Hepatocyte (in vitro differentiated cells): ENCODE data around the gene RNF175. TPM values are rescaled to one million over a fixed set of nuclear protein-coding genes. Genes with fewer than 3 reads are reported as not detected.

ENCODE experiments used
- DNase-seq: peaks from one replicate; pipeline ENCODE4 v3.0.0-alpha.2; 2016; ENCODE audit warnings: low spot score
- H2AFZ ChIP-seq: fragments of 200-600 bp; sonication (generic); 2 replicates; pipeline ENCODE4 v1.6.0; 2016; ENCODE audit warnings: antibody characterized with exemption, mild to moderate bottlenecking
- H3K27ac ChIP-seq: fragments of 200-600 bp; sonication (generic); 2 replicates; pipeline ENCODE4 v1.5.1; 2016; ENCODE audit warnings: mild to moderate bottlenecking
- H3K27me3 ChIP-seq: fragments of 200-600 bp; sonication (generic); 2 replicates; pipeline ENCODE4 v1.6.1; 2016
- H3K36me3 ChIP-seq: fragments of 200-600 bp; sonication (generic); replicated peaks from 2 replicates; pipeline ENCODE4 v1.5.1; 2016; ENCODE audit warnings: low read depth; ENCODE audit not compliant: insufficient read depth
- H3K4me1 ChIP-seq: fragments of 200-600 bp; sonication (generic); 2 replicates; pipeline ENCODE4 v1.5.1; 2016; ENCODE audit warnings: mild to moderate bottlenecking, moderate library complexity; ENCODE audit not compliant: insufficient read depth
- H3K4me2 ChIP-seq: fragments of 200-600 bp; sonication (generic); 2 replicates; pipeline ENCODE4 v1.6.0; 2016
- H3K4me3 ChIP-seq: fragments of 200-600 bp; sonication (generic); 2 replicates; pipeline ENCODE4 v1.5.1; 2016; ENCODE audit warnings: mild to moderate bottlenecking
- H3K79me2 ChIP-seq: fragments of 200-600 bp; sonication (generic); 2 replicates; pipeline ENCODE4 v1.6.0; 2017; ENCODE audit warnings: mild to moderate bottlenecking
- H3K9me2 ChIP-seq: fragments of 200-600 bp; sonication (generic); replicated peaks from 2 replicates; pipeline ENCODE4 v1.6.0; 2017; ENCODE audit warnings: mild to moderate bottlenecking; ENCODE audit not compliant: insufficient read depth
- H3K9me3 ChIP-seq: fragments of 200-600 bp; sonication (generic); 2 replicates; pipeline ENCODE4 v1.5.1; 2016; ENCODE audit warnings: low read depth, mild to moderate bottlenecking
- H4K20me1 ChIP-seq: fragments of 200-600 bp; sonication (generic); 2 replicates; pipeline ENCODE4 v1.6.0; 2016; ENCODE audit warnings: mild to moderate bottlenecking; ENCODE audit not compliant: insufficient read depth, poor library complexity, severe bottlenecking
- CTCF ChIP-seq: fragments of 200-600 bp; sonication (generic); IDR thresholded peaks from 2 replicates; pipeline ENCODE4 v1.5.1; 2016; ENCODE audit warnings: antibody characterized with exemption, mild to moderate bottlenecking; ENCODE audit not compliant: poor library complexity
- EZH2 ChIP-seq: fragments of 200-600 bp; sonication (generic); IDR thresholded peaks from 2 replicates; pipeline ENCODE4 v1.6.1; 2016; ENCODE audit warnings: antibody characterized with exemption, mild to moderate bottlenecking, borderline replicate concordance
- EZH2phosphoT487 ChIP-seq: fragments of 200-600 bp; sonication (generic); IDR thresholded peaks from one replicate; pipeline ENCODE4 v1.6.1; 2018; ENCODE audit warnings: antibody characterized with exemption, mild to moderate bottlenecking, low read depth, moderate library complexity; ENCODE audit not compliant: unreplicated experiment, severe bottlenecking
- WGBS: methylation state at CpG from one replicate; pipeline ENCODE4 v1.1.6; 2016; ENCODE audit warnings: low lambda C conversion rate; ENCODE audit errors: missing lambda C conversion rate; 5-methylcytosine and 5-hydroxymethylcytosine counted together
- polyA plus RNA-seq: library from polyadenylated mRNA; unstranded; fragments of >200 nt; fragmentation: Nextera tagmentation; extraction: Ambion mirVana; gene quantifications from 2 replicates; pipeline ENCODE4 v1.2.1, GENCODE V29; 2016
- total RNA-seq: library from RNA; depleted of rRNA; stranded (reverse); fragments of >200 nt; gene quantifications from 2 replicates; pipeline ENCODE4 v1.2.3, GENCODE V29; 2014

RNF175 gene
- total and polyA plus RNA-seq, 2 experiments from 2014 or later, result 2.1 to 2.8 TPM

- H3K36me3 ChIP-seq, result no peaks in the 10 kb centered on the region
- no peaks in the 10 kb centered on the region for H3K79me2 ChIP-seq
- H3K9me2 ChIP-seq, result no peaks in the 10 kb centered on the region
- DNase-seq, result no peak
- H2AFZ ChIP-seq, result no peak overlapping the region
- H3K27me3 ChIP-seq, result peaks cover 2% of the 10 kb centered on the region
- H3K9me3 ChIP-seq, result no peaks in the 10 kb centered on the region
- H3K4me2 ChIP-seq, result no peak overlapping the region
- no peak overlapping the region for H3K27ac ChIP-seq
- 96% methylated on average over 6 of the region's 6 CpGs for whole genome bisulfite sequencing
- no peaks in the 10 kb centered on the region for H4K20me1 ChIP-seq
- H3K4me3 ChIP-seq, result no peak overlapping the region
- H3K4me1 ChIP-seq, result peaks cover 11% of the 10 kb centered on the region
- TF ChIP-seq EZH2phosphoT487 (no peak), EZH2 (no peak), CTCF (no peak)
Observed at GRCh38 chr4:153766758-153767157, 6.9 kb upstream of the RNF175 start.

GRCh38 chr4:153765894-153766293, 6.1 kb upstream of the RNF175 start:
- Histone ChIP-seq H3K4me3 (no peak overlapping the region), H3K4me2 (no peak overlapping the region), H3K27ac (no peak overlapping the region), H3K27me3 (peaks cover 6% of the 10 kb centered on the region), H3K79me2 (no peaks in the 10 kb centered on the region), H3K9me2 (no peaks in the 10 kb centered on the region), H3K9me3 (no peaks in the 10 kb centered on the region), H3K36me3 (no peaks in the 10 kb centered on the region), H2AFZ (no peak overlapping the region), H3K4me1 (peaks cover 11% of the 10 kb centered on the region), H4K20me1 (no peaks in the 10 kb centered on the region)
- 94% methylated on average over 8 of the region's 8 CpGs for WGBS
- TF ChIP-seq EZH2phosphoT487, result no peak
- no peak for TF ChIP-seq CTCF
- DNase-seq, result no peak

- Histone ChIP-seq H3K4me3 (no peak overlapping the region), H4K20me1 (no peaks in the 10 kb centered on the region), H3K79me2 (no peaks in the 10 kb centered on the region), H2AFZ (no peak overlapping the region), H3K36me3 (no peaks in the 10 kb centered on the region), H3K27ac (peak overlapping the region; percentile 63), H3K9me3 (no peaks in the 10 kb centered on the region), H3K27me3 (peaks cover 17% of the 10 kb centered on the region), H3K9me2 (no peaks in the 10 kb centered on the region), H3K4me2 (peak overlapping the region; percentile 52), H3K4me1 (peaks cover 14% of the 10 kb centered on the region)
- WGBS, result 41% methylated on average over 5 of the region's 5 CpGs
- TF ChIP-seq EZH2 (no peak), CTCF (no peak), EZH2phosphoT487 (no peak)
- no peak for DNase-seq
Observed at GRCh38 chr4:153764601-153765368, 5.0 kb upstream of the RNF175 start.

- no peaks in the 10 kb centered on the region for H3K36me3 ChIP-seq
- H3K27ac ChIP-seq, result peak overlapping the region; percentile 36
- DNase-seq, result no peak
- peaks cover 31% of the 10 kb centered on the region for H3K27me3 ChIP-seq
- peaks cover 17% of the 10 kb centered on the region for H3K4me1 ChIP-seq
- no peaks in the 10 kb centered on the region for H3K9me2 ChIP-seq
- H2AFZ ChIP-seq, result no peak overlapping the region
- no peaks in the 10 kb centered on the region for H3K9me3 ChIP-seq
- TF ChIP-seq EZH2 (no peak), EZH2phosphoT487 (no peak), CTCF (peak; percentile 15)
- H3K79me2 ChIP-seq, result no peaks in the 10 kb centered on the region
- H3K4me2 ChIP-seq, result no peak overlapping the region
- 94% methylated on average over 1 of the region's 1 CpG for WGBS
- no peaks in the 10 kb centered on the region for H4K20me1 ChIP-seq
- no peak overlapping the region for H3K4me3 ChIP-seq
Observed at GRCh38 chr4:153763404-153763803, 3.6 kb upstream of the RNF175 start.
